H1 (cell line): ENCODE results near the gene NTRK2. TPM values are rescaled to one million over a fixed set of nuclear protein-coding genes. Genes with fewer than 3 reads are reported as not detected.

ENCODE experiments used
- CTCF ChIA-PET: fragments of 300-600 bp; sonication (Branson Sonifier 250); formaldehyde crosslinking; loops from one replicate; lab custom pipeline; 2021; ENCODE audit not compliant: partially characterized antibody; lab: Charles Lee
- POLR2A ChIA-PET: fragments of 300-600 bp; sonication (Branson Sonifier 250); formaldehyde crosslinking; loops from one replicate; lab custom pipeline; 2021; ENCODE audit warnings: inconsistent platforms; ENCODE audit not compliant: partially characterized antibody; lab: Charles Lee
- DNase-seq, 2 experiments: peaks; one replicate each; pipeline versions ENCODE4 v3.0.0 to v3.0.0-alpha.2; 2010 to 2022; ENCODE audit warnings: low spot score in 2 of 2, low read depth in 1 of 2, mixed read lengths in 1 of 2
- FAIRE-seq: peaks from 2 replicates; lab custom pipeline; 2011; peaks lifted over from hg19 to GRCh38; lab: Jason Lieb, UNC
- H2AFZ ChIP-seq: 2 replicates; pipeline ENCODE4 v1.8.1; 2012; ENCODE audit warnings: low read length, inconsistent platforms
- H2AK5ac ChIP-seq: 2 replicates; pipeline ENCODE4 v1.6.1; 2013; ENCODE audit warnings: low read depth, low read length
- H2BK120ac ChIP-seq: replicated peaks from 2 replicates; pipeline ENCODE3; 2013; ENCODE audit warnings: low read depth, low read length, inconsistent platforms
- H2BK12ac ChIP-seq: 2 replicates; pipeline ENCODE4 v1.6.1; 2013; ENCODE audit warnings: low read depth, low read length
- H2BK15ac ChIP-seq: 2 replicates; pipeline ENCODE4 v1.6.1; 2013; ENCODE audit warnings: low read length
- H2BK20ac ChIP-seq: 2 replicates; pipeline ENCODE4 v1.6.1; 2013; ENCODE audit warnings: low read length
- H2BK5ac ChIP-seq: 2 replicates; pipeline ENCODE4 v1.6.1; 2013; ENCODE audit warnings: low read depth, low read length
- H3K14ac ChIP-seq: 2 replicates; pipeline ENCODE4 v1.6.1; 2013; ENCODE audit warnings: inconsistent platforms; ENCODE audit not compliant: insufficient read length
- H3K18ac ChIP-seq: 2 replicates; pipeline ENCODE4 v1.6.1; 2013; ENCODE audit warnings: low read length; ENCODE audit errors: extremely low read depth
- H3K23ac ChIP-seq: 2 replicates; pipeline ENCODE4 v1.6.1; 2013; ENCODE audit warnings: inconsistent platforms; ENCODE audit not compliant: insufficient read length
- H3K23me2 ChIP-seq: 2 replicates; pipeline ENCODE4 v1.6.1; 2013; ENCODE audit warnings: low read depth, low read length
- H3K27ac ChIP-seq: 2 replicates; pipeline ENCODE4 v1.6.1; 2011; ENCODE audit warnings: low read depth, low read length, inconsistent platforms
- H3K27me3 ChIP-seq, 4 experiments: replicated peaks in 1 of 4; 1 replicate in 1 of 4; 2 replicates in 3 of 4; pipeline versions ENCODE4 v1.6.1 to v1.8.1; 2011 to 2013; ENCODE audit warnings: low read length in 3 of 4, mild to moderate bottlenecking in 3 of 4, inconsistent platforms in 2 of 4, mixed read lengths in 2 of 4, moderate library complexity in 1 of 4; ENCODE audit not compliant: control insufficient read depth in 3 of 4, insufficient read depth in 3 of 4; ENCODE audit errors: extremely low read depth in 1 of 4
- H3K36me3 ChIP-seq, 4 experiments: 2 replicates each; pipeline versions ENCODE4 v1.6.1 to v1.8.1; 2011 to 2013; ENCODE audit warnings: mild to moderate bottlenecking in 4 of 4, low read length in 3 of 4, moderate library complexity in 2 of 4, control low read depth in 1 of 4, inconsistent platforms in 1 of 4; ENCODE audit not compliant: insufficient read depth in 4 of 4, control insufficient read depth in 2 of 4
- H3K4ac ChIP-seq: replicated peaks from 2 replicates; pipeline ENCODE3; 2013; ENCODE audit warnings: low read length, low read depth, mixed read lengths, inconsistent platforms; ENCODE audit not compliant: insufficient read length
- H3K4me1 ChIP-seq, 4 experiments: replicated peaks in 1 of 4; 1 replicate in 1 of 4; 2 replicates in 3 of 4; pipeline versions ENCODE4 v1.6.1 to v1.8.1; 2011 to 2013; ENCODE audit warnings: low read length in 3 of 4, inconsistent platforms in 2 of 4, mixed read lengths in 1 of 4; ENCODE audit not compliant: insufficient read depth in 4 of 4, control insufficient read depth in 3 of 4
- H3K4me2 ChIP-seq, 2 experiments: 2 replicates each; pipeline versions ENCODE4 v1.6.1 to v1.8.1; 2011 to 2013; ENCODE audit warnings: low read depth in 2 of 2, low read length in 2 of 2, control low read depth in 1 of 2, inconsistent platforms in 1 of 2, mild to moderate bottlenecking in 1 of 2; ENCODE audit not compliant: insufficient read depth in 1 of 2
- H3K4me3 ChIP-seq, 4 experiments: fragments of 200-600, 300-600 bp in 1 of 4; sonication (generic), shearing (Covaris generic), sonication (Bioruptor Twin) in 1 of 4; 2 replicates each; pipeline versions ENCODE4 v1.5.1 to v1.8.1; 2011 to 2016; ENCODE audit warnings: low read length in 4 of 4, low read depth in 3 of 4, control low read depth in 2 of 4, inconsistent platforms in 2 of 4, mild to moderate bottlenecking in 2 of 4, mixed read lengths in 1 of 4, moderate library complexity in 1 of 4; ENCODE audit not compliant: insufficient read depth in 2 of 4; ENCODE audit errors: extremely low read depth in 1 of 4
- H3K56ac ChIP-seq: replicated peaks from 2 replicates; pipeline ENCODE3; 2013; ENCODE audit warnings: low read depth, mild to moderate bottlenecking, mixed read lengths, low read length, inconsistent platforms; ENCODE audit not compliant: insufficient read length
- H3K79me1 ChIP-seq: 2 replicates; pipeline ENCODE4 v1.6.1; 2013; ENCODE audit warnings: low read depth, low read length, control low read depth
- H3K79me2 ChIP-seq, 2 experiments: 2 replicates each; pipeline versions ENCODE4 v1.6.1 to v1.8.1; 2012 to 2013; ENCODE audit warnings: low read length in 2 of 2, mild to moderate bottlenecking in 2 of 2, inconsistent platforms in 1 of 2; ENCODE audit not compliant: insufficient read depth in 2 of 2, control insufficient read depth in 1 of 2
- H3K9ac ChIP-seq, 4 experiments: replicated peaks in 1 of 4; 1 replicate in 1 of 4; 2 replicates in 3 of 4; pipeline versions ENCODE4 v1.6.1 to v1.8.1; 2011 to 2013; ENCODE audit warnings: low read depth in 3 of 4, low read length in 3 of 4, control low read depth in 2 of 4, mild to moderate bottlenecking in 2 of 4, moderate library complexity in 2 of 4, inconsistent platforms in 1 of 4; ENCODE audit errors: extremely low read depth in 1 of 4
- H3K9me3 ChIP-seq, 2 experiments: 2 replicates each; pipeline versions ENCODE4 v1.6.1 to v1.8.1; 2012 to 2013; ENCODE audit warnings: mild to moderate bottlenecking in 2 of 2, moderate library complexity in 2 of 2, control low read depth in 1 of 2, inconsistent platforms in 1 of 2, low read depth in 1 of 2, low read length in 1 of 2, mixed read lengths in 1 of 2; ENCODE audit not compliant: insufficient read depth in 2 of 2
- H4K20me1 ChIP-seq, 2 experiments: replicated peaks in 1 of 2; 2 replicates each; pipeline versions ENCODE3 to v1.8.1; 2011 to 2013; ENCODE audit warnings: inconsistent platforms in 2 of 2, low read length in 2 of 2, mild to moderate bottlenecking in 1 of 2; ENCODE audit not compliant: insufficient read depth in 2 of 2, control insufficient read depth in 1 of 2
- H4K5ac ChIP-seq: 2 replicates; pipeline ENCODE4 v1.6.1; 2013; ENCODE audit warnings: low read length, low read depth, mixed read lengths, inconsistent platforms; ENCODE audit not compliant: insufficient read length
- H4K8ac ChIP-seq: 2 replicates; pipeline ENCODE4 v1.8.0; 2013; ENCODE audit warnings: mild to moderate bottlenecking, moderate library complexity, low read length, inconsistent platforms; ENCODE audit not compliant: insufficient read depth; ENCODE audit errors: extremely low read depth
- H4K91ac ChIP-seq: replicated peaks from 2 replicates; pipeline ENCODE3; 2013; ENCODE audit warnings: low read length, mixed read lengths, inconsistent platforms; ENCODE audit not compliant: insufficient read length
- EGR1 ChIP-seq: IDR thresholded peaks from 2 replicates; pipeline ENCODE4 v1.6.1; 2011; ENCODE audit warnings: low read depth, low read length, borderline replicate concordance
- FOSL1 ChIP-seq: IDR thresholded peaks from 2 replicates; pipeline ENCODE4 v1.6.1; 2011; ENCODE audit warnings: mild to moderate bottlenecking, low read depth, low read length, moderate library complexity; ENCODE audit not compliant: insufficient read depth
- HDAC6 ChIP-seq: IDR thresholded peaks from one replicate; pipeline ENCODE4 v1.7.1; 2012; ENCODE audit warnings: low read depth, mild to moderate bottlenecking, inconsistent platforms, low read length, moderate library complexity
- KDM1A ChIP-seq: fragments of 200-600, 300-600 bp; sonication (generic); IDR thresholded peaks from 2 replicates; pipeline ENCODE4 v1.7.1; 2016; ENCODE audit warnings: mild to moderate bottlenecking, low read length, borderline replicate concordance
- NANOG ChIP-seq: IDR thresholded peaks from 2 replicates; pipeline ENCODE4 v1.6.1; 2011; ENCODE audit warnings: low read length, low read depth, mild to moderate bottlenecking, inconsistent platforms; ENCODE audit not compliant: insufficient read depth, poor library complexity, severe bottlenecking
- RBBP5 ChIP-seq: IDR thresholded peaks from 2 replicates; pipeline ENCODE4 v1.7.1; 2012; ENCODE audit warnings: low read depth, mild to moderate bottlenecking, inconsistent platforms, low read length, moderate library complexity, borderline replicate concordance
- SRF ChIP-seq: IDR thresholded peaks from 2 replicates; pipeline ENCODE4 v1.6.1; 2011; ENCODE audit warnings: mild to moderate bottlenecking, low read depth, low read length, moderate library complexity
- WGBS, 2 experiments: shearing (Covaris generic) in 1 of 2; methylation state at CpG; one replicate each; pipeline versions ENCODE4 v1.1.6 to v1.1.7; 2013 to 2015; ENCODE audit warnings: low lambda C conversion rate in 2 of 2, mixed read lengths in 2 of 2, inconsistent platforms in 1 of 2, low coverage in 1 of 2, missing lambda C conversion rate in 1 of 2; ENCODE audit not compliant: insufficient replicate concordance in 2 of 2, insufficient coverage in 1 of 2, insufficient read length in 1 of 2; ENCODE audit errors: extremely low coverage in 1 of 2, missing lambda C conversion rate in 1 of 2; 5-methylcytosine and 5-hydroxymethylcytosine counted together
- polyA plus RNA-seq, 7 experiments: library from polyadenylated mRNA; depleted of rRNA in 3 of 7; stranded (reverse) in 5 of 7; unstranded in 2 of 7; fragments of >200 nt in 5 of 7; fragments of 200-250 nt in 2 of 7; gene quantifications; 1 replicate in 5 of 7; 2 replicates in 1 of 7; 4 replicates in 1 of 7; pipeline versions ENCODE4 v1.2.1 to v1.2.3, GENCODE V29; 2011 to 2013; ENCODE audit warnings: missing spikeins in 2 of 7, mixed read lengths in 2 of 7
- total RNA-seq: library from RNA; stranded (reverse); fragmentation: NEBNext Ultra II Directional; extraction: Animal tissue kit (Norgen Biotek cat#: 25700); gene quantifications from 2 replicates; pipeline ENCODE4 v1.2.1, GENCODE V29; 2021
- TF ChIP-seq, protein P1 (sequence below): IDR thresholded peaks from 2 replicates; pipeline ENCODE4 v1.6.1; 2011; ENCODE audit warnings: low read length, improper control_type of control experiment
- TF ChIP-seq, protein P2 (sequence below): IDR thresholded peaks from 2 replicates; pipeline ENCODE4 v1.6.1; 2012; ENCODE audit warnings: low read length, inconsistent platforms

Gene NTRK2
- total and polyA plus RNA-seq, 2 of the 8 experiments (the other 6 are each of a cell fraction or from before 2014, with no cell fraction given), result 0.03 to 0.04 TPM

- Histone ChIP-seq H4K8ac (no peak overlapping the region), H3K36me3 (no peaks in the 10 kb centered on the region; a peak in 1 of 8 replicates), H4K5ac (no peak overlapping the region), H3K9ac (no peak overlapping the region), H2BK15ac (no peak overlapping the region), H3K9me3 (no peaks in the 10 kb centered on the region), H3K4me3 (no peak overlapping the region), H3K23ac (no peak overlapping the region), H3K56ac (no peak overlapping the region), H2AFZ (no peak overlapping the region), H2BK120ac (no peak overlapping the region), H3K79me1 (no peaks in the 10 kb centered on the region), H3K4me2 (no peak overlapping the region), H4K20me1 (no peaks in the 10 kb centered on the region), H3K27ac (no peak overlapping the region), H3K23me2 (no peaks in the 10 kb centered on the region), H4K91ac (no peak overlapping the region), H3K79me2 (no peaks in the 10 kb centered on the region), H2BK20ac (no peak overlapping the region), H3K4ac (no peak overlapping the region), H2AK5ac (no peak overlapping the region), H3K4me1 (peaks cover 0 to 4% (median 1%) of the 10 kb centered on the region in 4 experiments; a peak in 5 of 7 replicates), H3K27me3 (no peaks in the 10 kb centered on the region), H2BK12ac (no peak overlapping the region), H2BK5ac (no peak overlapping the region), H3K14ac (no peak overlapping the region), H3K18ac (no peak overlapping the region)
- DNase-seq (no peak), FAIRE-seq (no peak)
- WGBS, 2 experiments, result 90% methylated on average over 8 of the region's 8 CpGs; no CpG with 5 or more reads in 1 of the 2 experiments
- ChIA-PET POLR2A (no interaction called here), CTCF (interaction anchor here (0.7 to 1.7 kb wide), 3 partner anchors 11 to 107 kb away, joined by 4 to 7 read pairs (median 4); no protein-coding TSS in a partner anchor)
- TF ChIP-seq KDM1A (no peak), NANOG (no peak), SRF (no peak), RBBP5 (no peak), FOSL1 (no peak), HDAC6 (no peak), EGR1 (no peak)
- TF ChIP-seq, protein P1, sequence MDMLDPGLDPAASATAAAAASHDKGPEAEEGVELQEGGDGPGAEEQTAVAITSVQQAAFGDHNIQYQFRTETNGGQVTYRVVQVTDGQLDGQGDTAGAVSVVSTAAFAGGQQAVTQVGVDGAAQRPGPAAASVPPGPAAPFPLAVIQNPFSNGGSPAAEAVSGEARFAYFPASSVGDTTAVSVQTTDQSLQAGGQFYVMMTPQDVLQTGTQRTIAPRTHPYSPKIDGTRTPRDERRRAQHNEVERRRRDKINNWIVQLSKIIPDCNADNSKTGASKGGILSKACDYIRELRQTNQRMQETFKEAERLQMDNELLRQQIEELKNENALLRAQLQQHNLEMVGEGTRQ, result no peak
- TF ChIP-seq, protein P2, sequence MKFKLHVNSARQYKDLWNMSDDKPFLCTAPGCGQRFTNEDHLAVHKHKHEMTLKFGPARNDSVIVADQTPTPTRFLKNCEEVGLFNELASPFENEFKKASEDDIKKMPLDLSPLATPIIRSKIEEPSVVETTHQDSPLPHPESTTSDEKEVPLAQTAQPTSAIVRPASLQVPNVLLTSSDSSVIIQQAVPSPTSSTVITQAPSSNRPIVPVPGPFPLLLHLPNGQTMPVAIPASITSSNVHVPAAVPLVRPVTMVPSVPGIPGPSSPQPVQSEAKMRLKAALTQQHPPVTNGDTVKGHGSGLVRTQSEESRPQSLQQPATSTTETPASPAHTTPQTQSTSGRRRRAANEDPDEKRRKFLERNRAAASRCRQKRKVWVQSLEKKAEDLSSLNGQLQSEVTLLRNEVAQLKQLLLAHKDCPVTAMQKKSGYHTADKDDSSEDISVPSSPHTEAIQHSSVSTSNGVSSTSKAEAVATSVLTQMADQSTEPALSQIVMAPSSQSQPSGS, result no peak
These were observed 154.1 kb downstream of the NTRK2 start for GRCh38 chr9:84823421-84824271.
